ENCODE measurements around the gene NYAP2.

Gene NYAP2

DNA sequence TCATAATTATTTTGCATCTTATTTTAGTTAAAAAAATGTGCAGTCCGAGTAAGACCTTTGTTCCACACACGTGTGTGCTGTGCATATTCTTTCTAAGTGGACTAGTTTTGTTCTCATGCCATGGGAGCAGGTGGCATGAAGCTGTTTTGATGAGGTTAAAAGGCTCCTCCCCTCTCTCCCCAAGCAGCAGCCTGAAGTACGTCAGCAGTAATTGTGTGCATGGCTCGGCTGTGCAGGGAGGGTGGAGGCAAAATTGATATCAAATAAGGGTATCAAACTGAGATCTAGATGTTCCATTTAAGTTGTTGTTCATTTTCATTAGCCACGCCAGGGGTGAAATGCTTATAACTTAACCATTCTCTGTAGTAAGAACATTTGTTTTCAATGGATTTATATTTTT, at the start of gene NYAP2:
Gene NYAP2, plus strand, starts transcription at position 207 of the 400 bp plus-strand sequence. CDS start 9,171 bp downstream, outside the sequence.
- Histone ChIP-seq H3K9me3 (ENCODE audit: control insufficient read depth, low read length) (no peaks in the 10 kb centered on the region), H3K27me3 (ENCODE audit: control insufficient read depth, insufficient read depth, low read length) (no peaks in the 10 kb centered on the region), H3K4me1 (ENCODE audit: control insufficient read depth, insufficient read depth, low read length) (no peaks in the 10 kb centered on the region), H3K36me3 (ENCODE audit: control insufficient read depth, insufficient read depth, low read length) (no peaks in the 10 kb centered on the region), H3K9ac (ENCODE audit: low read length) (no peak within 1 kb of the TSS), H3K4me3 (ENCODE audit: low read length) (no peak within 1 kb of the TSS)

DNA sequence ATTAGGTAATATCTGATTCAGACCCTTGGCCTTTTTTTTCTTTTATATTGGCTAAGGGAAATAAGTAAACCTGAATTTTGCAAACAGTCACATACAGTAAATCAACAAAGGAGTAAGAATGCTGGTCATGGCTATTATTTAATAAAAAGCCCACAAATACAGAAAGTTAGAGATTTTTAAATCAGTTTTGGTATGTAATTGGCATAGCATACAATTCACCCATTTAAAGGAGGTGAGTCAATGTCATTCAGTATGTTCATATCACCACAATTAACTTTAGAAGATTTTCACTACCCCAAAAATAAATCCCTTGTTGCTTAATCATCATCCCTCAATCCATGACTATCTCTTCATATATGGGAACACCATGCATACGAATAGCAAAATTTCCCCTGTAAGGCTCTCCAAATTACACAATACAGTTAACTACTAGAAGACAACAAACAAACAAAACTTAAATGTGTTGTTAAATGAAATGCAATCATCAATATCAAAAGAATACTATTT, 45.9 kb upstream of the NYAP2 start:
- H3K27me3 ChIP-seq (ENCODE audit: control insufficient read depth, insufficient read depth, low read length) = no peaks in the 10 kb centered on the region
- no peak overlapping the region for H3K9ac ChIP-seq (ENCODE audit: low read length)
- no peak overlapping the region for H3K4me3 ChIP-seq (ENCODE audit: low read length)
- no peaks in the 10 kb centered on the region for H3K9me3 ChIP-seq (ENCODE audit: control insufficient read depth, low read length)
- H3K36me3 ChIP-seq (ENCODE audit: control insufficient read depth, insufficient read depth, low read length) = no peaks in the 10 kb centered on the region
- no peaks in the 10 kb centered on the region for H3K4me1 ChIP-seq (ENCODE audit: control insufficient read depth, insufficient read depth, low read length)

DNA sequence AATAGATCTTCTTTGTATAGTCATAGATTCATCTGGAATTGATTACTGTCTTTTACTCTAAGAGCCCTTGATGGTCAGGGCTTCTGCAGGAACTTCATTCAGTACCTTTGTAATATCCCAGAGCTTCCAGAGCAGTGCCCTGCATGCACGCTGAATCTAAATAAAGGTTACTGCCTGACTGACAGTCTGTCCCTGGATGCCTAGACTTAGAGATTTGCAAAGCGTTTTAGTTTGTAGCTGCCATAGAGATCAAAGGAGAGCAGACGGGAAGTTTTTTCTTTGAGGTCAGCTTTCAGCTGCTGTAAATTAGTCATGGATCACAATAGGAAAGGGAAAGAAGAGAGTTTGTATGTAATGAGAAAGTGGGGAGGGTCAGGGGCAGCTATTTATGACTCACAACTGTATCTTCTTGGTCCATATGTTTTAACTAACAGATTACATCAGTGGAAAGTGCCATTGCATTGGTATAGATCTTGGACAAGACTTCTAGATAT, 45.2 kb upstream of the NYAP2 start:
- H3K4me3 ChIP-seq (ENCODE audit: low read length) = no peak overlapping the region
- no peaks in the 10 kb centered on the region for H3K36me3 ChIP-seq (ENCODE audit: control insufficient read depth, insufficient read depth, low read length)
- no peaks in the 10 kb centered on the region for H3K4me1 ChIP-seq (ENCODE audit: control insufficient read depth, insufficient read depth, low read length)
- H3K9me3 ChIP-seq (ENCODE audit: control insufficient read depth, low read length) = no peaks in the 10 kb centered on the region
- no peak overlapping the region for H3K9ac ChIP-seq (ENCODE audit: low read length)
- H3K27me3 ChIP-seq (ENCODE audit: control insufficient read depth, insufficient read depth, low read length) = no peaks in the 10 kb centered on the region

DNA sequence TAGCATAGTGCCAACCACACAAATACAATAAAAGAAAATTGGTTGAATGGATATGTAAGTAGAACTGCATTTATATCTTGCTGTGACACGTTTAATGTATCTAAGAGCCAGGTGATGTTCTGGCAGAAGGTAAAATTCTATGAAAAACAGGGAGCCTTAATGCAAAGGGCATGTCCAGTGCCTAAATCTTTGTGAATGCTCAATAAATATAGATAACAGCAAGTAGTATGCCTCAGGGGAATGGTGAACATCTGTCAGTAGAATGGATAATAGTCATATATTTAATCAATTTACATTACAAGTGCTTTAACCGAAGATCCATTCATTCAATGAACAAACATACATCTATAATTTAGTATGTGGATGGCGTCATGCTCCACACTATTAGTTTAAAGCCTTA, 43.7 kb upstream of the NYAP2 start:
- Histone ChIP-seq H3K9ac (ENCODE audit: low read length) (no peak overlapping the region), H3K4me3 (ENCODE audit: low read length) (no peak overlapping the region), H3K36me3 (ENCODE audit: control insufficient read depth, insufficient read depth, low read length) (no peaks in the 10 kb centered on the region), H3K27me3 (ENCODE audit: control insufficient read depth, insufficient read depth, low read length) (no peaks in the 10 kb centered on the region), H3K4me1 (ENCODE audit: control insufficient read depth, insufficient read depth, low read length) (no peaks in the 10 kb centered on the region), H3K9me3 (ENCODE audit: control insufficient read depth, low read length) (no peaks in the 10 kb centered on the region)

DNA sequence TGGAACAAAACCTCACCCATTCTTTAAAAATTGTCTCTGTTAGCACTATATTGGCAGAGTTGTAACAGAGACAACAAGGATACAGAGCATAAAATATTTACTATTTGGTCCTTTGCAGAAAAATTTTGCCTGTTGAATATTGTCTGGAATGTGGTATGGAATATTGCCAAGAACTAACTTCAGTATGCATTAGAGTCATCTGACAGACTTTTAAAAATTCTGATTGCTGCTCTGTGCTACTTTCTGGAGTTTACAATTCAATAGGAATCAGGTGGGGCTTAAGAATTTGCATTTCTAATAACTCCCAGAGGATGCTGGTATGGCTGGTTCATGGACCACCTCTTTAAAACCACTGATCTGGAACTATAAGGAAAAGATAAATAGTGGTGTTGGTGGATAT, 32.8 kb upstream of the NYAP2 start:
- H3K9me3 ChIP-seq (ENCODE audit: control insufficient read depth, low read length) = no peaks in the 10 kb centered on the region
- no peaks in the 10 kb centered on the region for H3K4me1 ChIP-seq (ENCODE audit: control insufficient read depth, insufficient read depth, low read length)
- H3K9ac ChIP-seq (ENCODE audit: low read length) = no peak overlapping the region
- H3K4me3 ChIP-seq (ENCODE audit: low read length) = no peak overlapping the region
- no peaks in the 10 kb centered on the region for H3K36me3 ChIP-seq (ENCODE audit: control insufficient read depth, insufficient read depth, low read length)
- H3K27me3 ChIP-seq (ENCODE audit: control insufficient read depth, insufficient read depth, low read length) = no peaks in the 10 kb centered on the region

DNA sequence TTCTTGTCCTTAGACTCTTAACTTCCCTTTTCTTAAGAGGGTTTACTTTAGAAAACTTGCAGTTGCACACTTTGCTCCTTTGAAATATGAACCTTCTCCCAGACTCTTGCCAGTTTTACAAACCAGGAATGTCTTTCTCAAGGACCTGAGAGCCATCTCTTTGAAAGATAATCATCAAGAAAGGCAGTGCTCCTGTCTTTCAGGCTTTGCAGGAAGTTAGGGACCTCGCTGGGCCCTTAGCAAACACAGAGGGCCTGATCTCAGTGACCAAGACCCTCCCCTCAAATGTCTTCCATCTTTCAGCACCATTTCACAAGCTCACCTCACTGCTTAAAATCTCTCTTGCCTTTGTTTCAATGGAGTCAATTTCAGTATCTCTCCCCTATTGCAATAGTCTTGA, 32.0 kb upstream of the NYAP2 start:
- Histone ChIP-seq H3K9me3 (ENCODE audit: control insufficient read depth, low read length) (no peaks in the 10 kb centered on the region), H3K27me3 (ENCODE audit: control insufficient read depth, insufficient read depth, low read length) (no peaks in the 10 kb centered on the region), H3K9ac (ENCODE audit: low read length) (no peak overlapping the region), H3K4me1 (ENCODE audit: control insufficient read depth, insufficient read depth, low read length) (no peaks in the 10 kb centered on the region), H3K4me3 (ENCODE audit: low read length) (no peak overlapping the region), H3K36me3 (ENCODE audit: control insufficient read depth, insufficient read depth, low read length) (no peaks in the 10 kb centered on the region)

DNA sequence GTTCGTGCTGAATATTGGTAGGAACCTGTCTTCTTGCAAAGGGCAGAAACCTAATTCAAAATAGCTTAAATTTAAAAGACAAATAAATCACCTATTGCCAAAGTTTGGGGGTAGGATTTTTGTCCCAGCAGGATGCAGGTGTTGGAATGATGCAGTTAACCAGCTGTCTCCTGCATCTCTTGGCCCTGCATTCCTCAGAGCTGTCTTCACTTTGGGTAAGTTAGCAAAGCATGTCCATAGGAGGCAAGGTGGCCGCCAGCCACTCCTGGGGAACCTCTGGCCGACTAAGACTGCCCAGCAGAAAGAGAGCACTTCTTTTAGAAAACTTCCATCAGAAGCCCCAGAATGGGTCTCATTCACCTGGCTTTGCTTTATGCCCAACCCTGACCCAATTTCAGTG, 20.5 kb upstream of the NYAP2 start:
- Histone ChIP-seq H3K27me3 (ENCODE audit: control insufficient read depth, insufficient read depth, low read length) (no peaks in the 10 kb centered on the region), H3K4me3 (ENCODE audit: low read length) (no peak overlapping the region), H3K9ac (ENCODE audit: low read length) (no peak overlapping the region), H3K4me1 (ENCODE audit: control insufficient read depth, insufficient read depth, low read length) (no peaks in the 10 kb centered on the region), H3K9me3 (ENCODE audit: control insufficient read depth, low read length) (no peaks in the 10 kb centered on the region), H3K36me3 (ENCODE audit: control insufficient read depth, insufficient read depth, low read length) (no peaks in the 10 kb centered on the region)

DNA sequence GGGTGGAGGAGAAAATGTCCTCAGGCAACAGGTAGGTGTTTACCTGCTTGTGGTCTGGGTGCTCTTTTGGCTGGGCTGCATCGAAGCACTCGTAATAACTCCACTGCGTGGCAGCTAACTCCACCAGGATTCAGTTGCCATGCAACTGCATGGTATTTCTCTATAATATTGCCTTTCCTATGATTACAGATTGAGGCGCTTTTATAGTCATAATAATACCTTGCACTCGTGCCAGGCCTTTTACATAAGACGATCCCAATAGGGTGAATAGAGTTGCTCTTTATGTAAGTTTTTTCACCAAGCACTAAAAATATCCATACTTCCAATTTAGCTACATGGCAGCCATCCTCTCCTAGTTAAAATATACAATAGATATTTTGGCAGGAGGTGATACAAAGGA, 19.7 kb upstream of the NYAP2 start:
- H3K27me3 ChIP-seq (ENCODE audit: control insufficient read depth, insufficient read depth, low read length) = no peaks in the 10 kb centered on the region

DNA sequence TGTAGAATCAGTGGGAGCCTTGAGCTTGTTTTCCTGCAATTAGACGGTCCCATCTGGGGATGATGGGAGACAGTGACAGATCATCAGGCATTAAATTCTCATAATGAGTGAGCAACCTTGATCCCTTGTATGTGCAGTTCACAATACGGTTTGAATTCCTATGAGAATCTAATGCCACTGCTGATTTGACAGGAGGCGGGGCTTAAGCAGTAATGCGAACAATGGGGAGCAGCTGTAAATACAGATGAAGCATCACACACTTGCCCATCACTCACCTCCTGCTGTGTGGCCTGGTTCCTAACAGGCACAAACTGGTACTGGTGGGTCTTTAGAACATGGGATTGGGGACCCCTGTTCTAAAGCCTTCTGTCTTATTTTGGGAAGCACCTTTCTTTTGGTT, 17.9 kb upstream of the NYAP2 start:
- Histone ChIP-seq H3K9me3 (ENCODE audit: control insufficient read depth, low read length) (no peaks in the 10 kb centered on the region), H3K4me1 (ENCODE audit: control insufficient read depth, insufficient read depth, low read length) (no peaks in the 10 kb centered on the region), H3K4me3 (ENCODE audit: low read length) (no peak overlapping the region), H3K9ac (ENCODE audit: low read length) (no peak overlapping the region), H3K36me3 (ENCODE audit: control insufficient read depth, insufficient read depth, low read length) (no peaks in the 10 kb centered on the region), H3K27me3 (ENCODE audit: control insufficient read depth, insufficient read depth, low read length) (no peaks in the 10 kb centered on the region)

More for the DNA sequence above, 19.7 kb upstream of the NYAP2 start:
- no peak overlapping the region for H3K9ac ChIP-seq (ENCODE audit: low read length)
- no peaks in the 10 kb centered on the region for H3K4me1 ChIP-seq (ENCODE audit: control insufficient read depth, insufficient read depth, low read length)
- H3K36me3 ChIP-seq (ENCODE audit: control insufficient read depth, insufficient read depth, low read length) = no peaks in the 10 kb centered on the region
- no peaks in the 10 kb centered on the region for H3K9me3 ChIP-seq (ENCODE audit: control insufficient read depth, low read length)
- no peak overlapping the region for H3K4me3 ChIP-seq (ENCODE audit: low read length)

DNA sequence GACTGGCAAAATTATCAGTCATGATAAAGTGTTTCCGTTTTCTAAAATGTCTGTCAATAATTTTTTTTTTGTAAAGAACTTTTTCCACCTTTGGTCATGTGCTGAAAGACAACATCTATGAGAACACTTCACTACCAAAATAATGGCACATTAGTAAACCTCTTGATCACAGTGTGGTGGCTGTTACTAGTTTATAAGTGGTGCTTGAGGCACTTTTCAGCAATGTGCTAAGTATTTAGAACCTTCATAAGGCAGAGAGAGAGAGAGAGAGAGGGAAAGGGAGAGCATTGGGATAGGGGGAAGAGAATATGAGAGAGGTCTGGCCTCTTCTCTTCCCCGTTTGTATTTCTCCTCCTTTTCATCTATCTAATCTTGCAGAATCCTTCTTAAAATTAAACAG, 1.1 kb upstream of the NYAP2 start:
- no peaks in the 10 kb centered on the region for H3K9me3 ChIP-seq (ENCODE audit: control insufficient read depth, low read length)
- H3K36me3 ChIP-seq (ENCODE audit: control insufficient read depth, insufficient read depth, low read length) = no peaks in the 10 kb centered on the region
- H3K4me3 ChIP-seq (ENCODE audit: low read length) = no peak overlapping the region
- no peaks in the 10 kb centered on the region for H3K4me1 ChIP-seq (ENCODE audit: control insufficient read depth, insufficient read depth, low read length)
- H3K27me3 ChIP-seq (ENCODE audit: control insufficient read depth, insufficient read depth, low read length) = no peaks in the 10 kb centered on the region
- H3K9ac ChIP-seq (ENCODE audit: low read length) = no peak overlapping the region

DNA sequence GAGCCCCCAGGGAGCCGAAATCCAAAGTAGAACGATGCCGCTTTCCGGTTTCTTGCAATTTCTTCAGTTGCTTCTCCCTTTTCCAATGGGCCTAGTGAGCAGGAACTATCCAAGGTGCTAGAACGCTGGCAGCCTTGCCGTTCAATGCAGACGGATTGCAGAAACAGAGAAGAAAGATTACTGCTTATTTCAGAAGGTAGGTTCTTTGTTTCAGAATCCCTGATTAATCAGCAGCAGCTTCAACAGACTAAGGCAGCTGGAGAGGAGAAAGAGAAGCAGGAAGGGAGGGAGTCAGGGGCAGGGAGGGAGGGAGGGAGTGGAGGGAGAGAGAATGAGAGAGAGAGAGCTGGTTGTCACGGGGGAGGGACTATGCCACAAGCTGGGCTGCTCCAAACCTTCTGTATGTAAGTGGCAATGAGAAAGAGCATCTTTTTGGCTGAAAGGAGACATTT, 576 bp downstream of the NYAP2 start:
- H3K4me1 ChIP-seq (ENCODE audit: control insufficient read depth, insufficient read depth, low read length) = no peaks in the 10 kb centered on the region
- no peaks in the 10 kb centered on the region for H3K9me3 ChIP-seq (ENCODE audit: control insufficient read depth, low read length)
- H3K4me3 ChIP-seq (ENCODE audit: low read length) = no peak overlapping the region
- no peaks in the 10 kb centered on the region for H3K27me3 ChIP-seq (ENCODE audit: control insufficient read depth, insufficient read depth, low read length)
- H3K36me3 ChIP-seq (ENCODE audit: control insufficient read depth, insufficient read depth, low read length) = no peaks in the 10 kb centered on the region
- H3K9ac ChIP-seq (ENCODE audit: low read length) = no peak overlapping the region

DNA sequence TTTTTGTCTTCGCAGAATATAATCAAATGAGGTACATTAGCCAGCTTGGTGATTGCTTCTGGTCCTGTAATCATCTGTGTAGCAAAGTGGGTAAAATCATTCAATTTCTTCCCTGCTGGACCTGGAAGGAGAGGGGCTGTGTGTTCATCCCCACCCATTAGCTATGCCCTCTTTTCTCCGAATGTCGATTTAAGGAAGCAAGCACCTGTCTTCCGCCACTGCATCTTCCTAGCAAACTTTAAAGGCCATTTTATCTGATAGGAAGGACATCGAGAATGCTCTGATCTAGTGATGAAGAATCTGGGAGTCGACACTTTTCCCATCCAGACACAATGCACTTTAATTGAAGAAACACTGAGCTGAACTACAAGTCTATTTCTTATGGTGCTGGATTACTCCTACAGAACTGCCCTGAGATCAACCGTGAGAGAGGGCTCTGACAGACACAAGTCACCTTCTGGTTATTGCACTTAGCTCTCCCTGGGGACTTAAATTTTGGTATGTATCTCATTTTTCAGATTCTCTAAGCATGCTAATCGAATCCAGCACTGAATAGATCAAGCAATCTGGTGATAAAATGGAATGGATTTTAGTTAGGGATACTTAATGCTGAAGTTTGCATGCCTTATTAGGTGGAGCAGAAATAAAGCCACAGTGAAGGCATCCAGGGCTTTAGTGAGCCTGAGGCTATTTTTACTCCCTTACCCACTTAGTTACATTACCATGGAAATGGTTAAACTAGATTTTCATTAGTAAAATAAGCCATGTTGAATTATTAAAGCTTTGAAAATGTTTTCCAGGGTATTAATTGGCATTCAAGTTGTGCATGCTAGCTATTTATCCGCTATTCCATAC, 1.3 kb downstream of the NYAP2 start:
- H3K9ac ChIP-seq (ENCODE audit: low read length) = no peak overlapping the region
- no peaks in the 10 kb centered on the region for H3K36me3 ChIP-seq (ENCODE audit: control insufficient read depth, insufficient read depth, low read length)
- H3K4me3 ChIP-seq (ENCODE audit: low read length) = no peak overlapping the region
- no peaks in the 10 kb centered on the region for H3K4me1 ChIP-seq (ENCODE audit: control insufficient read depth, insufficient read depth, low read length)
- H3K27me3 ChIP-seq (ENCODE audit: control insufficient read depth, insufficient read depth, low read length) = no peaks in the 10 kb centered on the region
- H3K9me3 ChIP-seq (ENCODE audit: control insufficient read depth, low read length) = no peaks in the 10 kb centered on the region

Data from mucosa of stomach (tissue), 1 donor.